A673 (cell line): ENCODE data around the gene BRCA2. TPM values are rescaled to one million over a fixed set of nuclear protein-coding genes. Genes with fewer than 3 reads are reported as not detected.

Experiments used
- BruUV-seq: library from RNA; stranded (reverse); fragments of 400-500 nt; replicated peaks from 2 replicates; lab custom pipeline; 2021; lab: Mats Ljungman, UMichigan
- CTCF ChIA-PET: fragments of 300-600 bp; sonication (Branson Sonifier 250); formaldehyde crosslinking; loops from one replicate; lab custom pipeline; 2022; ENCODE audit warnings: antibody characterized with exemption; lab: Charles Lee
- POLR2A ChIA-PET: fragments of 300-600 bp; sonication (Branson Sonifier 250); formaldehyde crosslinking; loops from one replicate; lab custom pipeline; 2022; ENCODE audit warnings: antibody characterized with exemption; ENCODE audit not compliant: low non-redundant PET; lab: Charles Lee
- DNase-seq: peaks from one replicate; pipeline ENCODE4 v3.0.0-alpha.2; 2015; ENCODE audit warnings: low spot score
- H3K27ac ChIP-seq: fragments of 200-600 bp; sonication (generic); 2 replicates; pipeline ENCODE4 v1.5.1; 2016; ENCODE audit warnings: mixed run types, low read depth, mild to moderate bottlenecking, mixed read lengths, antibody characterized with exemption, low read length; ENCODE audit not compliant: poor library complexity, severe bottlenecking
- H3K27me3 ChIP-seq: fragments of 200-600 bp; sonication (generic); replicated peaks from 2 replicates; pipeline ENCODE4 v1.6.1; 2017; ENCODE audit warnings: mixed run types, low read depth, mild to moderate bottlenecking, mixed read lengths, antibody characterized with exemption, low read length; ENCODE audit not compliant: insufficient read depth, poor library complexity
- H3K36me3 ChIP-seq: fragments of 200-600 bp; sonication (generic); 2 replicates; pipeline ENCODE4 v1.6.1; 2016; ENCODE audit warnings: mixed run types, mild to moderate bottlenecking, mixed read lengths, antibody characterized with exemption, low read length; ENCODE audit not compliant: insufficient read depth, poor library complexity, severe bottlenecking
- H3K4me1 ChIP-seq: fragments of 200-600 bp; sonication (generic); 2 replicates; pipeline ENCODE4 v1.6.1; 2017; ENCODE audit warnings: mixed run types, mild to moderate bottlenecking, mixed read lengths, antibody characterized with exemption, low read length; ENCODE audit not compliant: insufficient read depth, poor library complexity, severe bottlenecking
- H3K4me3 ChIP-seq: fragments of 200-600 bp; sonication (generic); 2 replicates; pipeline ENCODE4 v1.5.1; 2016; ENCODE audit warnings: low read depth, mixed run types, mild to moderate bottlenecking, mixed read lengths, low read length; ENCODE audit not compliant: poor library complexity, severe bottlenecking
- H3K9me3 ChIP-seq: fragments of 200-600 bp; sonication (generic); 2 replicates; pipeline ENCODE4 v1.6.1; 2016; ENCODE audit warnings: mixed run types, low read depth, mild to moderate bottlenecking, mixed read lengths, antibody characterized with exemption, low read length; ENCODE audit not compliant: poor library complexity, severe bottlenecking
- CTCF ChIP-seq: fragments of 300-800, 200-600 bp; sonication (generic); conservative IDR thresholded peaks from 2 replicates; pipeline ENCODE4 v1.5.1; 2017; ENCODE audit warnings: low read depth, mild to moderate bottlenecking, antibody characterized with exemption, low read length, moderate library complexity, mixed read lengths
- EZH2 ChIP-seq: fragments of 200-600 bp; sonication (generic); IDR thresholded peaks from 2 replicates; pipeline ENCODE4 v1.6.1; 2017; ENCODE audit warnings: borderline replicate concordance, low read depth, mild to moderate bottlenecking, mixed read lengths, antibody characterized with exemption, low read length; ENCODE audit not compliant: poor library complexity, severe bottlenecking
- intact Hi-C: fragments of 100-400 bp; cut with micrococcal nuclease; formaldehyde crosslinking; loops from one replicate; pipeline ENCODE4 v1.10.0; 2022; ENCODE audit not compliant: unreplicated experiment
- total RNA-seq: library from RNA; stranded (reverse); gene quantifications from 2 replicates; pipeline ENCODE4 v1.2.3, GENCODE V29; 2021

Gene BRCA2
- total RNA-seq, 1 experiment from 2014 or later = 35.9 TPM

GRCh38 chr13:32300406-32300805, 14.9 kb upstream of the BRCA2 start:
- no TSS peak for BruUV-seq
- ChIA-PET POLR2A (no interaction called here), CTCF (no interaction called here)
- intact Hi-C loops = loop anchor here (5.0 kb wide), 1 partner anchor 38 kb away; no protein-coding TSS in a partner anchor
- no peaks in the 10 kb centered on the region for H3K9me3 ChIP-seq
- no peak overlapping the region for H3K4me3 ChIP-seq
- DNase-seq = no peak
- H3K36me3 ChIP-seq = no peaks in the 10 kb centered on the region
- peaks cover 60% of the 10 kb centered on the region for H3K27me3 ChIP-seq
- TF ChIP-seq EZH2 (no peak), CTCF (no peak)
- no peak overlapping the region for H3K27ac ChIP-seq
- no peaks in the 10 kb centered on the region for H3K4me1 ChIP-seq

DNA sequence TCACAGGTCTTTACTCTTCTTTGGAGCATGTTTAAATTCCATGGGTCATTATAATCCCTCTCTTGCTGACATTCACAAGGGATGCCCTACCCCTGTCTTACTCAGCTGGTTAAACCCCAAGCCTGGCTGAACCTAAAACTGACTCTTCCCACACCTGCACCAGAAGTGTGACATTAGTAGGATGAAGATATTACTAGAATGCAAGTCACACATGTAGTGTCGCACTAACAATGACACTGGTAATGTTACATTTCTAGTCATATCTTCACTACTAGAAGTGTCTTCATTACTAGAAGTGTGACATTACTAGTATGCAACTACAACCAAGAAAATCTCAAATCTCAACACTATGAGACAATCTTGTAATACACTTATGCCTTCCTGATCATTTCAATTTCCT, 14.4 kb upstream of the BRCA2 start:
- Histone ChIP-seq H3K27me3 (peaks cover 57% of the 10 kb centered on the region), H3K36me3 (no peaks in the 10 kb centered on the region), H3K4me1 (no peaks in the 10 kb centered on the region), H3K9me3 (no peaks in the 10 kb centered on the region), H3K4me3 (no peak overlapping the region), H3K27ac (no peak overlapping the region)
- TF ChIP-seq EZH2 (no peak), CTCF (no peak)
- no peak for DNase-seq
- intact Hi-C loops = loop anchor here (5.0 kb wide), 1 partner anchor 39 kb away; no protein-coding TSS in a partner anchor
- ChIA-PET CTCF (no interaction called here), POLR2A (no interaction called here)
- BruUV-seq = no TSS peak

- H3K4me1 ChIP-seq = no peaks in the 10 kb centered on the region
- H3K36me3 ChIP-seq = no peaks in the 10 kb centered on the region
- peaks cover 42% of the 10 kb centered on the region for H3K27me3 ChIP-seq
- ChIA-PET POLR2A (no interaction called here), CTCF (no interaction called here)
- H3K9me3 ChIP-seq = no peaks in the 10 kb centered on the region
- DNase-seq = no peak
- no peak overlapping the region for H3K4me3 ChIP-seq
- BruUV-seq = no TSS peak
- H3K27ac ChIP-seq = no peak overlapping the region
- intact Hi-C loops = loop anchor here (5.0 kb wide), 1 partner anchor 40 kb away; no protein-coding TSS in a partner anchor
- no peak for TF ChIP-seq EZH2
- TF ChIP-seq CTCF = no peak
These were observed 12.8 kb upstream of the BRCA2 start for GRCh38 chr13:32302461-32302860.
